GM20431 (cell line): ENCODE data around the gene MINDY1.

Experiments
- in situ Hi-C: fragments of 300-500 bp; cut with MseI, MboI; formaldehyde crosslinking; loops from one replicate; pipeline ENCODE4 v1.15.0; 2020; ENCODE audit warnings: low sequenced_read_pairs; ENCODE audit not compliant: unreplicated experiment

The MINDY1 gene, protein sequence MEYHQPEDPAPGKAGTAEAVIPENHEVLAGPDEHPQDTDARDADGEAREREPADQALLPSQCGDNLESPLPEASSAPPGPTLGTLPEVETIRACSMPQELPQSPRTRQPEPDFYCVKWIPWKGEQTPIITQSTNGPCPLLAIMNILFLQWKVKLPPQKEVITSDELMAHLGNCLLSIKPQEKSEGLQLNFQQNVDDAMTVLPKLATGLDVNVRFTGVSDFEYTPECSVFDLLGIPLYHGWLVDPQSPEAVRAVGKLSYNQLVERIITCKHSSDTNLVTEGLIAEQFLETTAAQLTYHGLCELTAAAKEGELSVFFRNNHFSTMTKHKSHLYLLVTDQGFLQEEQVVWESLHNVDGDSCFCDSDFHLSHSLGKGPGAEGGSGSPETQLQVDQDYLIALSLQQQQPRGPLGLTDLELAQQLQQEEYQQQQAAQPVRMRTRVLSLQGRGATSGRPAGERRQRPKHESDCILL

DNA sequence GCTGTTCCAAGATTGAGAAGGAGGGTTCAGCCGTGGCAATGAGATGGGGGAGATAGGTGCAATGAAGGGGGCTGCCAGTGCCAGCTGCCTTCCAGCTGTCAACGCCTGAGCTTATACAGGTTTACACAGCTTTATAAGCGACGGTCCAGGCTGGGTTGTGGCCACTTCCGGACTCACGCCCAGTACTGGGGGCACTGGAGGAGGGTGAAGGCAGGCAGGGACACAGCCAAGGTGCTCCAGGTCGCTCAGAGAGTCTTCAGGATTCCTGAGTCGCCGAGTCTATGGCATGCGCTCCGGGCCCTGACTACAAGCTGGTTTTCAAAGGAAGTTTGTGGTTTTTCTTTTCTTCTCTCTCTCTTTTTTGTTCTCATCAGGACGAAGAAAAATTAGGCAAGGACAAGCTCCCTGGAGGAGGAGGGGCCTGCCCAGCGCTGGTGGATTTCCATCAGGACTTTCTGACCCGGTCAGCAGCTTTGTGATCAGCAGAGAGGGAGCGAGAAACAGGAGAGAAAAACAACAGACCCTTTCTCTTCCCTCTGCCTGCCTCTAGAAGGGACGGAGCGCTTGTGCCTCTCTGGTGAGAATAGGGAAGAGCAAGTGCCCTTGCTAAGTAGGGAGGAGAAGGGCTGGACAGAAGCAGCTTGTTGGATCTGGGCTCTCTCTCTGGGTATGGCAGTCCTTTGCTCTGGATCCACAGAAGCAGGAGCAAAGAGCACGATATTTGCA lies at the start of gene MINDY1:
TSS of gene MINDY1 (minus strand) at position 576 of the 726 bp plus-strand sequence. CDS start 4,285 bp downstream, outside the sequence.
- in situ Hi-C loops, result no loop called here

GRCh38 chr1:151056149-151056548 lies 49.4 kb upstream of the MINDY1 start:
- in situ Hi-C loops, result no loop called here

GRCh38 chr1:151055581-151055980 lies 48.9 kb upstream of the MINDY1 start:
- in situ Hi-C loops, result no loop called here

- in situ Hi-C loops, result no loop called here
Observed at GRCh38 chr1:151054971-151055547, 48.4 kb upstream of the MINDY1 start.

DNA sequence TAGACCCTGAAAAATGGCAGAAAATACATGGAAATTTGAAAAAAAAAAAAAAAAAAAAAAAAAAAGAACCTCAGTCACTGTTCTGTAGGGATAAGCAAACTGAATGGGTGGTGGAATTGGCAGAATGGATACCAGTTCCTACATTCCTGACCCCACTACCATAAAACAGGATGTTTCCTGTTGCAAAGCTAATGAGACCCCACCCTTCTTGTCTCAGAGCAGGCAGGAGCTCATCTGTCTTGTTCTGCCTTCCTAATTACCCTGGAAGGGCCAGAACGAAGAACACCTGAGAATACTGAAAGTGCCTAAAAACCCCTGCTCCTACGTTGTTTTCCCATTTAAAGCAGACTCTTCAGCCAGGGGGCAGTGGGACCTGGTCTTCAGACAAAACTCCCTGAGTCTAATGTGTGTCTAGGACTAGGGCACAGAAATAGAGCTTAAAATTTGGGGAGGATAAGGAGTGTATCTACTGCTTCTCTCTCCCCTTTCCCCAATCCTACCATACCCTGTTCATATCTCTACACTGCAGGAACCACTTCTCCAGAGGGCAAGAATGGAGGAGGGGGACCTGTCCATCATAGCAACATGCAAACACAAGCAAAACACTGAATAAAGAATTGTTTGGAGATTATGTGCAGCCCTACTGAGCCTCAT lies 44.8 kb upstream of the MINDY1 start:
- in situ Hi-C loops, result no loop called here

DNA sequence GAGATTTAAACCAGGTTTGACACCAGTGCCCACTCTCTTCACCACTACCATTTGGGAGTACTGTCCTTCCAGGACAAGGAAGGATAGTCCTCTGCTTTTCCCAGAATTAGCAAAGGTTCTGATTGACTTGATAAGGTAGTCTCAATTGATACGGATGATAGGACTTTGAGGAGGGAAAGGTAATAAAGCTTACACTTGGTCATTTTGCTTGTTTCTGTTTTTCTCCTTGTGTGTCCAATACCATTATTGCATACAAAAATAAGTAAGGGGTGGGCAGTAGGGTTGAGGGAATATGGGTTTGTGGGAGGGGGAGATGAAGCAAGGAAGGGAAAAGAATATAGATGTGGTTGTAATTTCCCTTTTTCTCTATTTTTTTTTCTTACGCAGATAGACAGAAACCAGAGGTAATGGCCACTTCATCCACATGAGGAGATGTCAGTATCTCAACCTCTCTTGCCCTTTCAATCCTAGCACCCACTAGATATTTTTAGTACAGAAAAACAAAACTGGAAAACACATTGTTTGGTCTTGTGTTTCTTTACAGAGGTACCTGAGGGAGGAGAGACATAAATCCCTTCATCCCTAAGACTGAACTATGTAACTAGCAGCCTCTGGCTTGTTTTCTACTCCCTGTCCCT lies 43.5 kb upstream of the MINDY1 start:
- in situ Hi-C loops, result no loop called here

- in situ Hi-C loops, result no loop called here
Observed at GRCh38 chr1:151049458-151049857, 42.8 kb upstream of the MINDY1 start.

- in situ Hi-C loops, result no loop called here
Observed at GRCh38 chr1:151048645-151049032, 41.9 kb upstream of the MINDY1 start.

DNA sequence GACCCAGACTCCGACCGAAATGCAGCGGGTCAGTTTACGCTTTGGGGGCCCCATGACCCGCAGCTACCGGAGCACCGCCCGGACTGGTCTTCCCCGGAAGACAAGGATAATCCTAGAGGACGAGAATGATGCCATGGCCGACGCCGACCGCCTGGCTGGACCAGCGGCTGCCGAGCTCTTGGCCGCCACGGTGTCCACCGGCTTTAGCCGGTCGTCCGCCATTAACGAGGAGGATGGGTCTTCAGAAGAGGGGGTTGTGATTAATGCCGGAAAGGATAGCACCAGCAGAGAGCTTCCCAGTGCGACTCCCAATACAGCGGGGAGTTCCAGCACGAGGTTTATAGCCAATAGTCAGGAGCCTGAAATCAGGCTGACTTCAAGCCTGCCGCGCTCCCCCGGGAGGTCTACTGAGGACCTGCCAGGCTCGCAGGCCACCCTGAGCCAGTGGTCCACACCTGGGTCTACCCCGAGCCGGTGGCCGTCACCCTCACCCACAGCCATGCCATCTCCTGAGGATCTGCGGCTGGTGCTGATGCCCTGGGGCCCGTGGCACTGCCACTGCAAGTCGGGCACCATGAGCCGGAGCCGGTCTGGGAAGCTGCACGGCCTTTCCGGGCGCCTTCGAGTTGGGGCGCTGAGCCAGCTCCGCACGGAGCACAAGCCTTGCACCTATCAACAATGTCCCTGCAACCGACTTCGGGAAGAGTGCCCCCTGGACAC lies 41.4 kb upstream of the MINDY1 start:
- in situ Hi-C loops, result no loop called here

DNA sequence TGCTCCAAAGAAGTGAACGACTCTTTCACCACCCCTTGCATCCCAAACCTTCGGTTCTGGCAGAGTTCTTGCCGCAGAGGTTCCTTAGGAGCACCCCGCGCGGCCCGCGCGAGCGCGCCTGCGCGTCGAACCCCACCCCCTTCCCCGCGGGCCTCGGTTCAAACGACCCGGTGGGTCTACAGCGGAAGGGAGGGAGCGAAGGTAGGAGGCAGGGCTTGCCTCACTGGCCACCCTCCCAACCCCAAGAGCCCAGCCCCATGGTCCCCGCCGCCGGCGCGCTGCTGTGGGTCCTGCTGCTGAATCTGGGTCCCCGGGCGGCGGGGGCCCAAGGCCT lies 40.9 kb upstream of the MINDY1 start, which contains the start of gene C1orf56:
TSS of gene C1orf56 (plus strand) at position 161 of the 334 bp plus-strand sequence. CDS start at position 258, 97 bp downstream.
- in situ Hi-C loops, result no loop called here

DNA sequence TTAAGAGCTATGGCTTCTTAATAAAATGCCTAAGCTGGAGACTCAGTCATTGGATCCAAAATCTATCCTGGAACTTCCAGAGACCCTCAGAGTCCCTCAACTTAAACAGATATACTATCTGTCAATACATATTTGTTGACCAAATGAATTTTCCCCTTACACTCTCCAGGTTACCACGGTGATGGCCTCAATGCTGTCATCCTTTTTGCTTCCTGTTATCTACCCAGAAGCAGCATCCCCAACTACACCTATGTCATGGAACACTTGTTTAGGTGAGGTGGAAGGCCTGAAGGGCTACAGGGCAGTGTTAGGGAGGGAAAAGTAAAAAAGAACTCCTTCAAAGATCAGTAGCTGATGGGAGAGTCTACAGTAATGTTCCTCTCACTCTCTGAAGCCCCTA lies 36.5 kb upstream of the MINDY1 start:
- in situ Hi-C loops, result no loop called here

GRCh38 chr1:151039521-151039920 lies 32.8 kb upstream of the MINDY1 start:
- in situ Hi-C loops, result no loop called here

DNA sequence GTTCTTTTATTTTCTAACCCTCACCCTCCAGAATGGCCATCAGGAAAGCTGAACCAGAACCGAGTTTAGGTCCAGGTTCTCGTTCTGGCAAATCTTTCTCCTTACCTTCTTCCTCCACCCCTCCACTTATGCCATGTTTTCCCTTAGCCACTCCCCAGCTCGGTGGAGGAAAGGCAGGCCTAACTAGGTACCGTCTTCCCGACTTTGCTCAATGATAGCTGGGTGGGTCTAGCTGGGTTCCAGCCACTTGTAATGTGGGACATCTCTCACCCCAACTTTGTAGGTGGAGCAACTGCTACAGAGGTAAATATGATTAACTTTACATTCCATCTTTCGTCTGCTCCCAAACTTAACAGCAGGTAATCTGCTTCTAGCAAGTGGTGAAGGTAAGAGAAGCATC lies 30.3 kb upstream of the MINDY1 start:
- in situ Hi-C loops, result no loop called here

GRCh38 chr1:151036356-151036755 lies 29.7 kb upstream of the MINDY1 start, which contains the start of gene BNIPL:
Gene BNIPL (plus strand): TSS chr1:151036586. CDS start chr1:151036726, 140 bp downstream.
- in situ Hi-C loops, result no loop called here

GRCh38 chr1:151035167-151035566 lies 28.5 kb upstream of the MINDY1 start:
- in situ Hi-C loops, result no loop called here

- in situ Hi-C loops, result no loop called here
Observed at GRCh38 chr1:151032164-151032563, 25.5 kb upstream of the MINDY1 start.

GRCh38 chr1:151026460-151026859 lies 19.8 kb upstream of the MINDY1 start:
- in situ Hi-C loops, result no loop called here

DNA sequence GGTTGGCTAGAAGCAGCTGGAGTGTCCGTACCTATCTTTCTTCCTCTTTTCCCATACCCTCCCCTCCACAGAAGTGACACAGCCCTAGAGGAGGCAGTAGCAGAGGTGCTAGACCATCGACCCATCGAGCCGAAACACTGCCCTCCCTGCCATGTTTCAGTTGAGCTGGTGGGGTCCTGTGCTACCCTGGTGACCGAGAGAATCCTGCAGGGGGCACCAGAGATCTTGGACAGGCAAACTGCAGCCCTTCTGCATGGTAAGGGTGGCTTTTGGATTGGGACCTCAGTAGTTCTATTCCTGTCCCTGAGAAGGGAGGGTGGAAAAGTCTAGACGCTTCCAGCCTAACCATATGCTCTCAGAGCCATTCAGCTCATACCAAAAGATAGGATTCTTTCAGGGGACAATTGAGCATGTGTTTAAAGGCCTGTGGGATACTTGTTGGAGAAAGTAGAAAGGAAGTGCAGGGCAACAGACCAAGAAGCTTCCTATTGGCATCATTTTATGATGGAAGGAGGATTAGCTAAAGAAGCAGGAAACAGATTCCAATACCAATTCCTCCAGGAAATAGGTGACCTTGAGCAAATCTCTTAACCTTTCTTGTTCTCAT lies 17.9 kb upstream of the MINDY1 start:
- in situ Hi-C loops, result no loop called here

- in situ Hi-C loops, result no loop called here
Observed at GRCh38 chr1:151013518-151013917, 6.8 kb upstream of the MINDY1 start.
